AG04450 (cell line): Measurements from ENCODE around the gene DUSP23. TPM values are rescaled to one million over a fixed set of nuclear protein-coding genes. Genes with fewer than 3 reads are reported as not detected.

Experiments
- CTCF ChIA-PET: fragments of 300-600, 350-600 bp; formaldehyde crosslinking; extraction: SDS; loops from one replicate; lab custom pipeline; 2022; ENCODE audit warnings: antibody characterized with exemption, inconsistent platforms; lab: Charles Lee
- POLR2A ChIA-PET: fragments of 350-600 bp; formaldehyde crosslinking; extraction: SDS; loops from one replicate; lab custom pipeline; 2021; ENCODE audit warnings: antibody characterized with exemption, inconsistent platforms; lab: Yijun Ruan, JAX
- DNase-seq: peaks from one replicate; pipeline ENCODE4 v3.0.0-alpha.2; 2011; ENCODE audit warnings: low read depth, low spot score
- H3K27ac ChIP-seq: one replicate; pipeline ENCODE4 v1.5.1; 2012; ENCODE audit warnings: low read depth, low read length, control low read depth
- H3K27me3 ChIP-seq: one replicate; pipeline ENCODE4 v1.6.0; 2012; ENCODE audit warnings: low read length; ENCODE audit not compliant: control insufficient read depth, insufficient read depth
- H3K4me3 ChIP-seq: 2 replicates; pipeline ENCODE4 v1.5.1; 2011; ENCODE audit warnings: mild to moderate bottlenecking, low read depth, low read length, control low read depth
- H3K9me3 ChIP-seq: 2 replicates; pipeline ENCODE4 v1.5.1; 2012; ENCODE audit warnings: low read length; ENCODE audit not compliant: control insufficient read depth, insufficient read depth
- CTCF ChIP-seq: IDR thresholded peaks from 2 replicates; pipeline ENCODE4 v1.5.1; 2011; ENCODE audit warnings: low read depth, low read length, control low read depth, inconsistent platforms
- polyA plus RNA-seq: library from polyadenylated mRNA; depleted of rRNA; stranded (reverse); fragments of >200 nt; gene quantifications from 2 replicates; pipeline ENCODE4 v1.2.3, GENCODE V29; 2011

The DUSP23 gene
- polyA plus RNA-seq, 1 experiment, result 6.1 TPM

DNA sequence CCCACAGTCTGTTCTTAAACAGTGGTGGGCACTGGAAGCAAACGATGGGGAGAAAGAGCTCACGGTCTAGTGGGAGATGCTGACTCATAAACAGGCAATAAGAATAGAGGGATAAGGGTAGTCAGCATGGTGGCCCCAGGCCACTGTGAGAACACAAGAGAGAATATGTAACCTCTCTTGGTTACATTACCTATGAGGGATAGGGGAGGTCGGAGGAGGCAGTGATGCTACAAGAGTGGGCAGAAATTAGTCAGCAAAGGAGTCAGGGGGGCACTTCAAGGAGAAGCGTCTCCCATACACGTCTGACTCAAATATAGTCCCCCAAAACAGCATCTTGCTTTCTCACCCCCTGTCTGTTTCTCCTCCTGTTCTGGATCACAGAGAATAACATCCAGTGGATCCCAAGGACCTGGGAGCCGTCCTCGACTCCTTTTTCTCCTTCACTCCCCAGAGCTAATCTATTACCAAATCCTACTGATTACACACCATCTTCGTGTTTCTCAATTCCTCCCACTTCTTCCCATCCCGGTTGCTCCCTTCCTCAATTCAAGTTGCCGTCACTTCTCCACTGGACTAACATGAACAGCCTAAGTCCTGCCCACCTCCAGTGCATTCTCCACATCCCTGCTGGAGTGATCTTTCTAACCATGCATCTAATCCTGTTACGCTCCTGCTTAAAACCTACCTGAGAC is 48.0 kb downstream of the DUSP23 start:
- Histone ChIP-seq H3K27ac (no peak overlapping the region), H3K27me3 (peaks cover 4% of the 10 kb centered on the region), H3K9me3 (no peaks in the 10 kb centered on the region), H3K4me3 (no peak overlapping the region)
- ChIA-PET CTCF (interaction anchor here (1.0 to 3.1 kb wide), 3 partner anchors 30 to 62 kb away, joined by 3 to 20 read pairs (median 10); partner anchors contain the start of gene DUSP23), POLR2A (no interaction called here)
- TF ChIP-seq CTCF, result no peak
- DNase-seq, result no peak

GRCh38 chr1:159829273-159829634 is 48.5 kb downstream of the DUSP23 start:
- Histone ChIP-seq H3K27ac (no peak overlapping the region), H3K4me3 (no peak overlapping the region), H3K27me3 (peaks cover 4% of the 10 kb centered on the region), H3K9me3 (no peaks in the 10 kb centered on the region)
- no peak for DNase-seq
- TF ChIP-seq CTCF, result peak; percentile 18
- ChIA-PET POLR2A (no interaction called here), CTCF (interaction anchor here (1.0 to 3.1 kb wide), 4 partner anchors 8 to 61 kb away, joined by 3 to 20 read pairs (median 8); partner anchors contain the start of gene DUSP23)

DNA sequence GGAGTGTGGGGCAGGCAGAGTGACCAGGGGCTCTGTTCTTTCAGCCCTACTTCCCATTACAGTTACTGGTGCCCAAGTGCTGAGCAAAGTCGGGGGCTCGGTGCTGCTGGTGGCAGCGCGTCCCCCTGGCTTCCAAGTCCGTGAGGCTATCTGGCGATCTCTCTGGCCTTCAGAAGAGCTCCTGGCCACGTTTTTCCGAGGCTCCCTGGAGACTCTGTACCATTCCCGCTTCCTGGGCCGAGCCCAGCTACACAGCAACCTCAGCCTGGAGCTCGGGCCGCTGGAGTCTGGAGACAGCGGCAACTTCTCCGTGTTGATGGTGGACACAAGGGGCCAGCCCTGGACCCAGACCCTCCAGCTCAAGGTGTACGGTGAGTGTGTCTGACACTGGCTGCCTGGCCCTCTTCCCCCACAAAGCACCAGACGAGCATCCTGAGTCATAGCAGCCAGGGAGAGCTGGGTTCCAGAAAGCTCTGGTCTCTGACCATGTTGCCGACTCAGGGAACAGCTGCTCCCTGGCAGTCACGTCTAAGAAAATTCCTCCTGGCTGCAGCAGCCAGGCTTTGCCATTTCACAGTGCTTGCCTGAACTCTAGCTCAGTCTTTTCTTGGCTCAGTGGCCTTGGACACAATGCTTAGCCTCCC is 49.2 kb downstream of the DUSP23 start:
- CTCF ChIA-PET, result interaction anchor here (0.6 to 3.1 kb wide), 5 partner anchors 9 to 698 kb away, joined by 3 to 20 read pairs (median 6); no protein-coding TSS in a partner anchor
- POLR2A ChIA-PET, result interaction anchor here (0.6 kb wide), 1 partner anchor 1100 kb away, joined by 3 read pairs; no protein-coding TSS in a partner anchor
- no peak overlapping the region for H3K4me3 ChIP-seq

GRCh38 chr1:159830722-159831121 is 50.0 kb downstream of the DUSP23 start:
- Histone ChIP-seq H3K27me3 (no peaks in the 10 kb centered on the region), H3K9me3 (no peaks in the 10 kb centered on the region), H3K4me3 (no peak overlapping the region), H3K27ac (no peak overlapping the region)
- CTCF ChIA-PET, result interaction anchor here (1.1 to 3.1 kb wide), 4 partner anchors 10 to 60 kb away, joined by 3 to 20 read pairs (median 8); no protein-coding TSS in a partner anchor
- POLR2A ChIA-PET, result no interaction called here
- TF ChIP-seq CTCF, result no peak
- DNase-seq, result no peak

More for the DNA sequence above, 49.2 kb downstream of the DUSP23 start:
- no peak overlapping the region for H3K27ac ChIP-seq
- H3K9me3 ChIP-seq, result no peaks in the 10 kb centered on the region
- no peaks in the 10 kb centered on the region for H3K27me3 ChIP-seq
- TF ChIP-seq CTCF, result no peak
- peak; percentile 26 for DNase-seq
